22Rv1 (cell line): ENCODE results near the gene CAMTA1.

Experiments used
- H3K27ac ChIP-seq: fragments of 450-650 bp; 2 replicates; pipeline ENCODE4 v1.5.1; 2017
- CTCF ChIP-seq: fragments of 450-650 bp; IDR thresholded peaks from 2 replicates; pipeline ENCODE4 v1.5.1; 2017; ENCODE audit warnings: mild to moderate bottlenecking
- ZFX ChIP-seq: fragments of 450-650 bp; IDR thresholded peaks from 2 replicates; pipeline ENCODE4 v1.6.1; 2017; ENCODE audit warnings: antibody characterized with exemption, borderline replicate concordance

CAMTA1 gene

GRCh38 chr1:7356079-7356478, 570.8 kb downstream of the CAMTA1 start:
- TF ChIP-seq CTCF (no peak), ZFX (no peak)
- no peak overlapping the region for H3K27ac ChIP-seq

- TF ChIP-seq CTCF (no peak), ZFX (no peak)
- H3K27ac ChIP-seq = no peak overlapping the region
Measured at GRCh38 chr1:7358425-7358824, 573.2 kb downstream of the CAMTA1 start.

GRCh38 chr1:7360526-7360925, 575.3 kb downstream of the CAMTA1 start:
- H3K27ac ChIP-seq = no peak overlapping the region
- TF ChIP-seq CTCF (no peak), ZFX (no peak)

GRCh38 chr1:7362947-7363346, 577.7 kb downstream of the CAMTA1 start:
- TF ChIP-seq CTCF = no peak
- TF ChIP-seq ZFX = no peak
- no peak overlapping the region for H3K27ac ChIP-seq

GRCh38 chr1:7363450-7363849, 578.2 kb downstream of the CAMTA1 start:
- no peak for TF ChIP-seq CTCF
- no peak overlapping the region for H3K27ac ChIP-seq

GRCh38 chr1:7365706-7366105, 580.5 kb downstream of the CAMTA1 start:
- H3K27ac ChIP-seq = no peak overlapping the region
- TF ChIP-seq CTCF (no peak), ZFX (no peak)

- TF ChIP-seq CTCF (no peak), ZFX (no peak)
- H3K27ac ChIP-seq = no peak overlapping the region
Measured at GRCh38 chr1:7366286-7366954, 581.2 kb downstream of the CAMTA1 start.
